ENCODE results near the gene TTLL11. TPM values are rescaled to one million over a fixed set of nuclear protein-coding genes. Genes with fewer than 3 reads are reported as not detected.

Gene TTLL11
- total RNA-seq, 1 donor from 2014 or later = 9.5 TPM

GRCh38 chr9:121779381-121780117 is 313.6 kb downstream of the TTLL11 start:
- no peak for DNase-seq (ENCODE audit: low spot score)

- DNase-seq (ENCODE audit: low spot score) = no peak
These were observed 314.6 kb downstream of the TTLL11 start for GRCh38 chr9:121778252-121779225.

- no peak for DNase-seq (ENCODE audit: low spot score)
These were observed 316.1 kb downstream of the TTLL11 start for GRCh38 chr9:121776739-121777637.

- DNase-seq (ENCODE audit: low spot score) = no peak
These were observed 316.9 kb downstream of the TTLL11 start for GRCh38 chr9:121776001-121776738.

- no peak for DNase-seq (ENCODE audit: low spot score)
These were observed 318.1 kb downstream of the TTLL11 start for GRCh38 chr9:121774715-121775613.

- no peak for DNase-seq (ENCODE audit: low spot score)
These were observed 319.0 kb downstream of the TTLL11 start for GRCh38 chr9:121773954-121774714.

- DNase-seq (ENCODE audit: low spot score) = no peak
These were observed 319.7 kb downstream of the TTLL11 start for GRCh38 chr9:121773286-121773953.

- no peak for DNase-seq (ENCODE audit: low spot score)
These were observed 320.4 kb downstream of the TTLL11 start for GRCh38 chr9:121772600-121773285.

Small RNA genes lying within 50 kb of the gene (microRNA-seq; reads per million reads assigned to microRNA genes)
- not detected for gene MIR4478 (ENCODE audit: borderline number of aligned reads)

Other genes with a start within 250 kb of the TTLL11 start
- 47.5 TPM for gene NDUFA8, start 66.5 kb upstream of the TTLL11 start, total RNA-seq
- not detected for gene MORN5, start 66.6 kb upstream of the TTLL11 start, total RNA-seq
- 20.9 TPM for gene LHX6, start 135.6 kb upstream of the TTLL11 start, total RNA-seq
- gene RBM18, start 171.5 kb upstream of the TTLL11 start, total RNA-seq = 18.8 TPM
- gene MRRF, start 171.6 kb upstream of the TTLL11 start, total RNA-seq = 41.8 TPM